ENCODE measurements around the gene C19orf53. TPM values are rescaled to one million over a fixed set of nuclear protein-coding genes. Genes with fewer than 3 reads are reported as not detected.

The C19orf53 gene
- polyA plus RNA-seq, 3 donors, result 101 to 128 (median 117) TPM

- no peak for DNase-seq (ENCODE audit: extremely low read depth in 1 of 11, low read depth in 9 of 11, low spot score in 4 of 11)
These were observed 38.3 kb downstream of the C19orf53 start for GRCh38 chr19:13812544-13812943.

- no peak for DNase-seq (ENCODE audit: extremely low read depth in 1 of 11, low read depth in 9 of 11, low spot score in 4 of 11)
These were observed 38.9 kb downstream of the C19orf53 start for GRCh38 chr19:13813147-13813546.

- no peak for DNase-seq (ENCODE audit: extremely low read depth in 1 of 11, low read depth in 9 of 11, low spot score in 4 of 11)
These were observed 40.3 kb downstream of the C19orf53 start for GRCh38 chr19:13814550-13814949.

DNA sequence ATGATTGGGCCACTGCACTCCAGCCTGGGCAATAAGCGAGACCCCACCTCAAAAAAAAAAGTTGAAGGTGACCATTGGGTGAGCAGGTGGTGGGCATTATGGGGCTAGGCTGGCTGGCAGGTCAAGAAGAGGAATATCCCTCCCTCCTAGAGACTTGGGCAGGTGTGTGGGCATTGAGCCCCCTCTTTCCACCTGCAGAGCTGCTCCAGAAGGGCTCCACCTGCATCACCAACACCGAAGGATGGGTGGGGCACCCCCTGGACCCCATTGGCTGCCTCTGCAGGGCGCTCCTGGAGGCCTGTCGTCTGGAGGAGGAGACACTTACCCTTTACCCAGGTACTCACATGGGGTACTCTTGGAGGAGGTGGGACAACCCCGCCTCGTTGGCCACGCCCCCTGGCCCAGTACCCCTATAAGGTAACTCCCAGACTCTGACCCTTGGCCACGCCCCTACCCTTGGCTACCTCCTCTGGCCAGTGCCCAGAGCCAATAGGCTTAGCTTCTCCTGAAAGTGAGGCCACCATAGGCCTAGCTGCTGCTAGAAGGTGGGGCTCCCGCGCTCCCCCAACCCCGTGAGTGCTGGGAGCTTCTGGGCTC, 42.9 kb downstream of the C19orf53 start:
- DNase-seq (ENCODE audit: extremely low read depth in 1 of 11, low read depth in 9 of 11, low spot score in 4 of 11), result no peak

DNA sequence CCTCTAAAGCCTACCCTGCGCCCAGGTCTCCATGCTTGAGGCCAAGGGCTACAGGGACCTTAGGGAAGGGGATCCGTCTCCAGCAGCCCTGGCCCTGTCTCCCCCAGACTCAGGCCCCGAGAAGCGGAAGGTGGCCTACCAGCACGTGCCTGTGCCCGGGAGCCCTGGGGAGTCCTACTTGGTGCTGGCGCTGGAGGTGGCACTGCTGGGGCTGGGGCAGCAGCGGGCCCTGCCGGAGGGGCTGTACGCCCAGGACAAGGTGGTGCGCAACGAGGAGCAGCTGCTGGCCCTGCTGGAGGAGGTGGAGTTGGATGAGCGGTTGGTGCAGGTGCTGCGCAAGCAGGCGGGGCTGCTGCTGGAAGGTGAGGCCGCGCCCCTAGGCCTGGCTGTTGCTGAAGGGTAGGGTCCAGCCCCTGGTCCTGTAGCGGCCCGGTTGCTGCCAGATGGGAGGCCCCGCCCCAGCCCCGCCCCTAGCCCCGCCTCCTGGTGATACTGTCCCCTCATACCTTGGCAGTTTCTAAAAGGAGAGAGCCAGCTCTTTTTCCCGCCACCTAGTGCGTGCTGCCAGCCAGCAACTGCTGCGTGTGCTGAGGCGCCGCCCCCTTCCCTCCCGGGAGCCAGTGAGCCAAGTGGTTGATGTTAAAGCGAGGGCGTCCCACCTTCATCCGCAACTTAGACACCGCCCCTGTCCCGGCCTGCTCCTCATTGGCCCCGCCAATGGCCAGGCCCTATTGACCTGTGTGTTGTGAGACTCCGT, 43.5 kb downstream of the C19orf53 start:
- no peak for DNase-seq (ENCODE audit: extremely low read depth in 1 of 11, low read depth in 9 of 11, low spot score in 4 of 11)

- no peak for DNase-seq (ENCODE audit: extremely low read depth in 1 of 11, low read depth in 9 of 11, low spot score in 4 of 11)
These were observed 45.0 kb downstream of the C19orf53 start for GRCh38 chr19:13819238-13819637.

DNA sequence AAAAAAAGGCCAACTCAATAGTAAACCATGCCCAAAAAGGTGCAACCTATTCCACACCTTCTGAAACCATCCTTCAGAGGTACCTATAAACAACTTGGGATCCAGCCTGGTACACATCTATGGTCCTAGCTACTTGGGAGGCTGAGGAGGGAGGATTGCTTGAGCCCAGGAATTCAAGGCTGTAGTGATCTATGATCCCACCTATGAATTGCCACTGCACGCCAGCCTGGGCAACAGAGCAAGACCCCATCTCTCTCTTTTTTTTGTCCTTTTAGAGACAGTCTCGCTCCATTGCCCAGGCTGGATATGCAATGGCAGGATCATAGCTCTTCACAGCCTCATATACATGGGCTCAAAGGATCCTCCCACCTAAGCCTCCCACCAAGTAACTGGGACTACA, 47.0 kb downstream of the C19orf53 start:
- no peak for DNase-seq (ENCODE audit: extremely low read depth in 1 of 11, low read depth in 9 of 11, low spot score in 4 of 11)

- no peak for DNase-seq (ENCODE audit: extremely low read depth in 1 of 11, low read depth in 9 of 11, low spot score in 4 of 11)
These were observed 49.0 kb downstream of the C19orf53 start for GRCh38 chr19:13823256-13823655.

GRCh38 chr19:13823901-13824300, 49.6 kb downstream of the C19orf53 start:
- DNase-seq (ENCODE audit: extremely low read depth in 1 of 11, low read depth in 9 of 11, low spot score in 4 of 11), result no peak

DNA sequence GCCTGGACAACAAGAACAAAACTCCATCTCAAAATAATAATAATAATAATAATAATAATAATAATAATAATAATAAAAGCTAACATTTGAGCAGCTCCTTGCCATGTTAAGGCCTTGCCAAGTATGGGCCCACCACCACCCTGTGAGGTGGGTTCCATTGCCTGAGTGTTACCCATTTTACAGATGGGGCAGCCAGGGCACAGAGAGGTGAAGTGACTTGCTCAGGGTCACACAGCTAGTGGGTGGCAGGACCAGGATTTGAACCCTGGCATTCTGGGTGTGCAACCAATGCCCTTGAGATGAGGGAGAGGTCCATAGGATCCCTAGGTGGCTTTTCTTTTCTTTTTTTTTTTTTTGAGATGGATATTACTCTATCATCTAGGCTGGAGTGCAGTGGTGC, 50.4 kb downstream of the C19orf53 start:
- DNase-seq (ENCODE audit: extremely low read depth in 1 of 11, low read depth in 9 of 11, low spot score in 4 of 11), result no peak

DNA sequence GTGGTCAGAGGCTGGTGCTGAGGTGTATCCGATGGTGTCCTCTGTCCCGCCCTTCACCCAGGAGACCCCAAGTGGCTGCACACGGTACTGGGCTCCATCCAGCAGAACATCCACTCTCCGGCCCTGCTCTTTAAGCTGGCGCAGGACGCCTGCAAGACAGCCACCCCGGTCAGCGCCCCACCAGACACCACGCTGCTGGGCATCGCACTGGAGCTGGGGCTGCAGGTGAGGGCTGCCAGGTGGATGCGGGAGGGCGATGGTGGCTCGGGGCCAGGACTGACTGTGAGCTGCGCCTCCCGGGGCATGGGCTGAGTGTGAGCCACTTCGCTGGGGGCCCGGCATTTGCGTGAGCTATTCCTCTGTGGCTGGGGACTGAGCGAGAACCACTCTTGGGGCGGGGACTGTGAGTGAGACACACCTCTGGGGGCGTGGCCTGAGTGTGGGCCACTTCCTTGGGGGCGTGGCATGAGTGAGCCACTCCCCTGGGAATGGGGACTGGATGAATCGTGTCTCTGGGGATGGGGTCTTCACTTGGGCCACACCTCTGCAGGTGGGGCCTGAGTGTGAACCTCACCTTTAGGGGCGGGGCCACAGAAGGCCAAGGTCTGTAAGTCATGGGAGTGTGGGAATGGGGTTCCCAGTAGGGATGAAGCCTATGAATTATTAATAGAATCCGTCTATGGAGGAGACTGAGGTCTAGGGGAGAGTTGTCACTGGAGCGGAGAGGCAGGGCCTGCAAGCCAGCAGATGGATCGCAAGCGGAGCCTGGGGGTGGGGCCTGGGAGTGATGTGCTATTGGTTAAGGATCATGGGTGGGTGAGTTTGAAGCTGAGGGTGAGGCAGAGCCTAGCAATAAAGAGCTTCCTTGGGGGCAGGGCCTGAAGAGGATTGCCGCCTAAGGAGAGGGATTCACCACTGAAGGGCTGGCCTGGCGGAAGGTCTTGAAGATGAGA, 51.5 kb downstream of the C19orf53 start:
- DNase-seq (ENCODE audit: extremely low read depth in 1 of 11, low read depth in 9 of 11, low spot score in 4 of 11), result no peak

GRCh38 chr19:13826652-13827235, 52.5 kb downstream of the C19orf53 start:
- no peak for DNase-seq (ENCODE audit: extremely low read depth in 1 of 11, low read depth in 9 of 11, low spot score in 4 of 11)

DNA sequence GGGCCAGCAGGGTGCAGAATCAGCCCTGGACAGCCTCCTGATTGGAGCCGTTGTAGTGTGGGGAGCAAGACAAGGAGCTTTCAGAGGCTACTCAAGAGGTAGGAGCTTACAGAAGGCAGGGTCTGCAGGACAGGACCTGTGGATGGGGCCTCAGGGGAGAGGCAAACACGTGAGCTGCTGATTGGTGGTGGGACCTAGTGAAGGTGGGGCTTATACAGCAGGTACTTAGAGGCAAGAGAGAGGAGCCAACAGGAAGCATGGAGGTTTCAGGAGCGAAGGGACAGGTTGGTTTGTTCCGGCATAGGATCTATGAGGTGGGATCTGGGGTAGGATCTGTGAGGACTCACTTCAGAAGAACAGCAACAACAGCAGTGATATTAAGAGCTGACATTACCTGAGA, 53.4 kb downstream of the C19orf53 start:
- no peak for DNase-seq (ENCODE audit: extremely low read depth in 1 of 11, low read depth in 9 of 11, low spot score in 4 of 11)

Other genes with a start within 250 kb of the C19orf53 start
- 10 to 100 TPM; 21.7 to 42.0 (median 29.6) TPM for gene MRI1, start 9.9 kb upstream of the C19orf53 start, polyA plus RNA-seq (ENCODE audit: insufficient read length in 3 of 3)
- gene ZSWIM4, start 21.0 kb downstream of the C19orf53 start, polyA plus RNA-seq (ENCODE audit: insufficient read length in 3 of 3), result 10 to 100 TPM in 1 of 3 donors, 1 to 10 TPM in 2; 6.6 to 11.1 (median 9.8) TPM
- 1 to 10 TPM in 2 of 3 donors, under 1 TPM in 1; 0.79 to 1.8 (median 1.3) TPM for gene NANOS3, start 102.7 kb downstream of the C19orf53 start, polyA plus RNA-seq (ENCODE audit: insufficient read length in 3 of 3)
- 1 to 10 TPM; 4.3 to 7.3 (median 7.2) TPM for gene BRME1, start 131.7 kb downstream of the C19orf53 start, polyA plus RNA-seq (ENCODE audit: insufficient read length in 3 of 3)
- 10 to 100 TPM; 20.6 to 38.9 (median 29.1) TPM for gene CC2D1A, start 131.7 kb downstream of the C19orf53 start, polyA plus RNA-seq (ENCODE audit: insufficient read length in 3 of 3)
- gene PODNL1, start 164.0 kb downstream of the C19orf53 start, polyA plus RNA-seq (ENCODE audit: insufficient read length in 3 of 3), result 1 to 10 TPM; 1.2 to 1.5 (median 1.2) TPM
- 10 to 100 TPM; 25.7 to 37.5 (median 35.7) TPM for gene DCAF15, start 178.1 kb downstream of the C19orf53 start, polyA plus RNA-seq (ENCODE audit: insufficient read length in 3 of 3)
- gene RFX1, start 231.9 kb downstream of the C19orf53 start, polyA plus RNA-seq (ENCODE audit: insufficient read length in 3 of 3), result 10 to 100 TPM in 2 of 3 donors, 1 to 10 TPM in 1; 9.1 to 17.7 (median 14.8) TPM